Esophagus muscularis mucosa (tissue), 4 donors: Measurements from ENCODE around the gene MCOLN1. TPM values are rescaled to one million over a fixed set of nuclear protein-coding genes. Genes with fewer than 3 reads are reported as not detected.

ENCODE experiments used
- DNase-seq: peaks from one replicate; pipeline ENCODE4 v3.0.0-alpha.2; 2017; ENCODE audit errors: extremely low spot score
- H3K27ac ChIP-seq, 4 donors: fragments of 200-600 bp; sonication (generic); replicated peaks in 1 of 4; 1 replicate in 3 of 4; 2 replicates in 1 of 4; pipeline ENCODE4 v1.5.1; 2016 to 2019; ENCODE audit warnings: mild to moderate bottlenecking in 1 of 4
- H3K27me3 ChIP-seq, 4 donors: fragments of 200-600 bp; sonication (generic); one replicate each; pipeline versions ENCODE4 v1.5.1 to v1.6.0; 2016 to 2019
- H3K36me3 ChIP-seq, 4 donors: fragments of 200-600 bp; sonication (generic); one replicate each; pipeline ENCODE4 v1.5.1; 2016 to 2019
- H3K4me1 ChIP-seq, 4 donors: fragments of 200-600 bp; sonication (generic); one replicate each; pipeline ENCODE4 v1.5.1; 2016 to 2019
- H3K4me3 ChIP-seq, 4 donors: fragments of 200-600 bp; sonication (generic); 1 replicate in 2 of 4; 2 replicates in 2 of 4; pipeline ENCODE4 v1.5.1; 2016 to 2019; ENCODE audit warnings: mild to moderate bottlenecking in 4 of 4, moderate library complexity in 1 of 4
- H3K9me3 ChIP-seq, 4 donors: fragments of 200-600 bp; sonication (generic); 1 replicate in 3 of 4; 2 replicates in 1 of 4; pipeline ENCODE4 v1.5.1; 2016 to 2019
- CTCF ChIP-seq, 3 experiments: fragments of 200-600 bp in 2 of 3; fragments of 450-650 bp in 1 of 3; sonication (generic) in 2 of 3; IDR thresholded peaks; one replicate each; pipeline ENCODE4 v1.5.1; 2017 to 2019; ENCODE audit warnings: antibody characterized with exemption in 3 of 3, mild to moderate bottlenecking in 2 of 3, moderate library complexity in 1 of 3
- EP300 ChIP-seq: sonication (generic); formaldehyde crosslinking; IDR thresholded peaks from one replicate; pipeline ENCODE4 v1.6.1; 2017; ENCODE audit warnings: antibody characterized with exemption
- POLR2A ChIP-seq: fragments of 450-650 bp; IDR thresholded peaks from one replicate; pipeline ENCODE4 v1.6.1; 2017; ENCODE audit warnings: antibody characterized with exemption, moderate library complexity, mild to moderate bottlenecking, low read depth
- POLR2AphosphoS5 ChIP-seq, 2 donors: sonication (generic); formaldehyde crosslinking; IDR thresholded peaks; one replicate each; pipeline ENCODE4 v1.6.1; 2017; ENCODE audit warnings: antibody characterized with exemption in 2 of 2
- WGBS: methylation state at CpG from one replicate; pipeline ENCODE4 v1.1.5; 2018; 5-methylcytosine and 5-hydroxymethylcytosine counted together
- intact Hi-C: fragments of 100-400 bp; cut with DNase I; formaldehyde crosslinking; loops from one replicate; pipeline ENCODE4 v1.15.1; 2023
- total RNA-seq, 4 donors: library from RNA; depleted of rRNA; stranded (reverse); fragments of >200 nt; gene quantifications; one replicate each; pipeline versions ENCODE4 v1.1.0 to v1.2.1, GENCODE V29; 2016

MCOLN1 gene
- total RNA-seq, 4 donors from 2014 or later = 11.3 to 20.7 (median 14.4) TPM

GRCh38 chr19:7477758-7478157, 44.7 kb upstream of the MCOLN1 start:
- Histone ChIP-seq H3K4me1 (peaks cover 2 to 27% (median 21%) of the 10 kb centered on the region in 4 donors), H3K27ac (no peak overlapping the region), H3K36me3 (peaks cover 0 to 5% (median 0%) of the 10 kb centered on the region in 4 donors), H3K27me3 (no peaks in the 10 kb centered on the region), H3K4me3 (no peak overlapping the region), H3K9me3 (no peaks in the 10 kb centered on the region)
- intact Hi-C loops = no loop called here
- no peak for DNase-seq
- WGBS = 89% methylated on average over 10 of the region's 10 CpGs
- TF ChIP-seq CTCF (IDR thresholded peaks at IDR 0.05) (no peak), EP300 (no peak), POLR2AphosphoS5 (IDR thresholded peaks at IDR 0.05) (no peak), POLR2A (no peak)

- DNase-seq = no peak
Measured at GRCh38 chr19:7478173-7478842, 44.1 kb upstream of the MCOLN1 start.

GRCh38 chr19:7478843-7479227, 43.6 kb upstream of the MCOLN1 start:
- no peak for DNase-seq
- no peak for TF ChIP-seq EP300
- no peak for TF ChIP-seq POLR2A
- no peak for TF ChIP-seq CTCF (IDR thresholded peaks at IDR 0.05)
- no peak for TF ChIP-seq POLR2AphosphoS5 (IDR thresholded peaks at IDR 0.05)
- H3K4me1 ChIP-seq = peaks cover 7 to 33% (median 30%) of the 10 kb centered on the region in 4 donors
- peaks cover 0 to 4% (median 0%) of the 10 kb centered on the region in 4 donors for H3K36me3 ChIP-seq
- no peak overlapping the region for H3K27ac ChIP-seq
- intact Hi-C loops = no loop called here
- H3K4me3 ChIP-seq = no peak overlapping the region
- 100% methylated on average over 1 of the region's 9 CpGs for WGBS
- H3K27me3 ChIP-seq = no peaks in the 10 kb centered on the region
- no peaks in the 10 kb centered on the region for H3K9me3 ChIP-seq

More at GRCh38 chr19:7478173-7478842, 44.1 kb upstream of the MCOLN1 start:
- TF ChIP-seq CTCF (IDR thresholded peaks at IDR 0.05) (no peak), POLR2A (no peak), EP300 (no peak), POLR2AphosphoS5 (IDR thresholded peaks at IDR 0.05) (peak in 1 of 2 donors; percentile 35)
- Histone ChIP-seq H3K27ac (no peak overlapping the region), H3K4me3 (no peak overlapping the region), H3K27me3 (no peaks in the 10 kb centered on the region), H3K4me1 (peaks cover 6 to 32% (median 27%) of the 10 kb centered on the region in 4 donors), H3K9me3 (no peaks in the 10 kb centered on the region), H3K36me3 (peaks cover 0 to 4% (median 0%) of the 10 kb centered on the region in 4 donors)
- intact Hi-C loops = no loop called here
- WGBS = 64% methylated on average over 19 of the region's 26 CpGs

GRCh38 chr19:7480222-7480969, 42.0 kb upstream of the MCOLN1 start:
- TF ChIP-seq EP300 (no peak), POLR2A (no peak), CTCF (IDR thresholded peaks at IDR 0.05) (no peak), POLR2AphosphoS5 (IDR thresholded peaks at IDR 0.05) (no peak)
- Histone ChIP-seq H3K27me3 (no peaks in the 10 kb centered on the region), H3K4me1 (peaks cover 7 to 33% (median 30%) of the 10 kb centered on the region in 4 donors), H3K27ac (peak overlapping the region in 3 of 4 donors; percentile 26 to 28 (median 27)), H3K36me3 (peaks cover 0 to 17% (median 0%) of the 10 kb centered on the region in 4 donors), H3K9me3 (no peaks in the 10 kb centered on the region), H3K4me3 (no peak overlapping the region)
- intact Hi-C loops = no loop called here
- no peak for DNase-seq
- 77% methylated on average over 11 of the region's 11 CpGs for WGBS
